ENCODE measurements around the gene ZNF711.
A peak's percentile ranks its signal among the peaks of the same experiment; 100 is the strongest.

The ZNF711 gene

DNA sequence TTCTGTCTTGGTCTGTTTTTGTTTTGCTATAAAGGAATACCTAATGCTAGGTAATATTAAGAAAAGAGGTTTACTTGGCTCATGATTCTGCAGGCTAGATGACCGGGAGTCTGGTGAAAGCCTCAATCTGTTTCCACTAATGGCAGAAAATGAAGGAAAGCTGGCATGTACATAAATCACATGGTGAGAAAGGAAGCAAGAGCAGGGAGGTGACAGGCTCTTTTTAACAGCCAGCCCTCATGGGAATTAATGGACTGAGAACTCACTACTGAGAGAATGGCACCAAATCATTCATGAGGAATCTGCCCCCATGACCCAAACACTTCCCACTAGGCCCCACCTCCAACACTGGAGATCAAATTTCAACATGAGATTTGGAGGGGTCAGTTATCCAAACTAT is 27.8 kb upstream of the ZNF711 start:
- Histone ChIP-seq H3K36me3 (replicated peaks in 1 of 2; ENCODE audit: control insufficient read depth in 2 of 2, insufficient read depth in 2 of 2, low read length in 2 of 2) (no peaks in the 10 kb centered on the region), H3K14ac (ENCODE audit: low read length) (no peak overlapping the region), H3K9me3 (replicated peaks in 1 of 2; ENCODE audit: control insufficient read depth in 2 of 2, insufficient read depth in 1 of 2, low read depth in 1 of 2, low read length in 2 of 2) (no peaks in the 10 kb centered on the region), H2BK15ac (ENCODE audit: low read length) (no peak overlapping the region), H4K91ac (ENCODE audit: low read depth, low read length, poor library complexity) (no peak overlapping the region), H3K4me2 (ENCODE audit: insufficient read depth, low read length, poor library complexity, severe bottlenecking) (no peak overlapping the region), H3K18ac (ENCODE audit: low read length) (no peak overlapping the region), H3K4me3 (ENCODE audit: low read length in 2 of 2) (no peak overlapping the region), H2BK5ac (ENCODE audit: low read length) (no peak overlapping the region), H4K8ac (ENCODE audit: low read depth, low read length) (no peak overlapping the region), H2AFZ (ENCODE audit: low read length) (no peak overlapping the region), H2BK12ac (ENCODE audit: low read length) (no peak overlapping the region), H2BK120ac (ENCODE audit: low read depth, low read length) (no peak overlapping the region), H3K4ac (ENCODE audit: low read length) (no peak overlapping the region), H3K79me1 (ENCODE audit: low read depth, low read length) (no peaks in the 10 kb centered on the region), H3K27ac (replicated peaks; ENCODE audit: low read length) (no peak overlapping the region), H3K27me3 (ENCODE audit: control insufficient read depth in 3 of 3, insufficient read depth in 3 of 3, low read depth in 1 of 3, low read length in 3 of 3) (no peaks in the 10 kb centered on the region), H3K9ac (ENCODE audit: low read depth, low read length, poor library complexity) (no peak overlapping the region), H2AK5ac (ENCODE audit: low read depth, low read length) (no peak overlapping the region), H3K23ac (ENCODE audit: low read depth, low read length, poor library complexity) (no peak overlapping the region), H3K4me1 (ENCODE audit: control insufficient read depth in 2 of 2, insufficient read depth in 1 of 2, low read depth in 1 of 2, low read length in 2 of 2) (no peaks in the 10 kb centered on the region)
- DNase-seq (ENCODE audit: low spot score): no peak
- WGBS, 2 donors (ENCODE audit: extremely low coverage in 2 of 2, insufficient read length in 2 of 2, insufficient replicate concordance in 1 of 2): no CpG with 5 or more reads among the region's 1 CpG

DNA sequence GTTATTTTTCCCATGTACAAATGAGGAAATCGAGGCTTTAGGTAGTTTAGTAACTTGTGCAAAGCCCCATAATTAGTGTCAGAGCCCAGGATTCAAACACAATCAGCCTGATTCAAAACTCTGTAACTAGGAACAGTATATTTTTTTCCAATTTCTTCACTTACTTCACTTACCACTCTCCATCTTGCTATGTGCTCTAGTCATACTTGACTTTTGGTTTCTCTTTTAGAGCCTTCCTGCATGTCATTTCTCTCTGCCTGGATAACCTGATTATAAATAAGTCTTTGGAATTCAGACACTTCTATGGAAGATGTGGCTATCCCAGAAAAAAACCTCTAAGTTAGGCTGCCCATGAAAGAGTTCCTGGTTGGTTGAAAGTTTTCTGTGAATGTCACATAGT is 22.4 kb upstream of the ZNF711 start:
- no peak overlapping the region for H2AK5ac ChIP-seq (ENCODE audit: low read depth, low read length)
- no peak overlapping the region for H2BK120ac ChIP-seq (ENCODE audit: low read depth, low read length)
- H3K79me1 ChIP-seq (ENCODE audit: low read depth, low read length): no peaks in the 10 kb centered on the region
- no peak overlapping the region for H3K9ac ChIP-seq (ENCODE audit: low read depth, low read length, poor library complexity)
- no peak overlapping the region for H3K27ac ChIP-seq (replicated peaks; ENCODE audit: low read length)
- no peak for DNase-seq (ENCODE audit: low spot score)
- no peak overlapping the region for H4K91ac ChIP-seq (ENCODE audit: low read depth, low read length, poor library complexity)
- no peak overlapping the region for H3K18ac ChIP-seq (ENCODE audit: low read length)
- H3K27me3 ChIP-seq (ENCODE audit: control insufficient read depth in 3 of 3, insufficient read depth in 3 of 3, low read depth in 1 of 3, low read length in 3 of 3): no peaks in the 10 kb centered on the region
- H4K8ac ChIP-seq (ENCODE audit: low read depth, low read length): no peak overlapping the region
- no peak overlapping the region for H3K14ac ChIP-seq (ENCODE audit: low read length)
- no peaks in the 10 kb centered on the region for H3K36me3 ChIP-seq (replicated peaks in 1 of 2; ENCODE audit: control insufficient read depth in 2 of 2, insufficient read depth in 2 of 2, low read length in 2 of 2)
- no peaks in the 10 kb centered on the region for H3K4me1 ChIP-seq (ENCODE audit: control insufficient read depth in 2 of 2, insufficient read depth in 1 of 2, low read depth in 1 of 2, low read length in 2 of 2)
- no peak overlapping the region for H2BK5ac ChIP-seq (ENCODE audit: low read length)
- H3K4ac ChIP-seq (ENCODE audit: low read length): no peak overlapping the region
- no peaks in the 10 kb centered on the region for H3K9me3 ChIP-seq (replicated peaks in 1 of 2; ENCODE audit: control insufficient read depth in 2 of 2, insufficient read depth in 1 of 2, low read depth in 1 of 2, low read length in 2 of 2)
- no peak overlapping the region for H3K23ac ChIP-seq (ENCODE audit: low read depth, low read length, poor library complexity)
- H3K4me2 ChIP-seq (ENCODE audit: insufficient read depth, low read length, poor library complexity, severe bottlenecking): no peak overlapping the region
- no peak overlapping the region for H2BK15ac ChIP-seq (ENCODE audit: low read length)
- no peak overlapping the region for H2AFZ ChIP-seq (ENCODE audit: low read length)
- H3K4me3 ChIP-seq (ENCODE audit: low read length in 2 of 2): no peak overlapping the region
- no peak overlapping the region for H2BK12ac ChIP-seq (ENCODE audit: low read length)
- no CpG with 5 or more reads among the region's 1 CpG for WGBS, 2 donors (ENCODE audit: extremely low coverage in 2 of 2, insufficient read length in 2 of 2, insufficient replicate concordance in 1 of 2)

DNA sequence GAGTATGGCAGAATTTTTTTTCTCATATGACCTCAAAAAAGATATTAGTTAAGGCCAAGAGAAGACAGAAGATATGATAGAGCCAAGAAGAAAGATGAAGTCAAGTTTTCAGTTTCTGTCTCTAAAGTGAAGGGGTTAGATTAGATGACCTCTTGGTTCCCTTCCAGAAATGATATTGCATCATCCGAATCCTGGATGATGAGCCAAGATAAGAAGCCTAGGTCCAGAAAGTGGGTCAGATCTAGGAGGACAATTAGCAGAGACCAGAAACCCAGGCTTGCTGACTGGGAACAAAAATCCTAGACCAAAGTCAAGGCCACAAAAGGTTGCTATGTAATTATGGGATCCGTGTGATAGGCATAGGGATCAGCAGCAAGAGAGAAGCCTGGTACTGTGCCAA is 20.4 kb upstream of the ZNF711 start:
- Histone ChIP-seq H2BK15ac (ENCODE audit: low read length) (no peak overlapping the region), H2AK5ac (ENCODE audit: low read depth, low read length) (no peak overlapping the region), H2AFZ (ENCODE audit: low read length) (no peak overlapping the region), H3K4ac (ENCODE audit: low read length) (no peak overlapping the region), H4K91ac (ENCODE audit: low read depth, low read length, poor library complexity) (no peak overlapping the region), H3K4me3 (ENCODE audit: low read length in 2 of 2) (no peak overlapping the region), H3K9ac (ENCODE audit: low read depth, low read length, poor library complexity) (no peak overlapping the region), H3K23ac (ENCODE audit: low read depth, low read length, poor library complexity) (no peak overlapping the region), H3K4me1 (ENCODE audit: control insufficient read depth in 2 of 2, insufficient read depth in 1 of 2, low read depth in 1 of 2, low read length in 2 of 2) (no peaks in the 10 kb centered on the region), H3K27me3 (ENCODE audit: control insufficient read depth in 3 of 3, insufficient read depth in 3 of 3, low read depth in 1 of 3, low read length in 3 of 3) (no peaks in the 10 kb centered on the region), H2BK12ac (ENCODE audit: low read length) (no peak overlapping the region), H4K8ac (ENCODE audit: low read depth, low read length) (no peak overlapping the region), H3K36me3 (replicated peaks in 1 of 2; ENCODE audit: control insufficient read depth in 2 of 2, insufficient read depth in 2 of 2, low read length in 2 of 2) (no peaks in the 10 kb centered on the region), H2BK5ac (ENCODE audit: low read length) (no peak overlapping the region), H3K9me3 (replicated peaks in 1 of 2; ENCODE audit: control insufficient read depth in 2 of 2, insufficient read depth in 1 of 2, low read depth in 1 of 2, low read length in 2 of 2) (no peaks in the 10 kb centered on the region), H3K27ac (replicated peaks; ENCODE audit: low read length) (no peak overlapping the region), H3K4me2 (ENCODE audit: insufficient read depth, low read length, poor library complexity, severe bottlenecking) (no peak overlapping the region), H3K79me1 (ENCODE audit: low read depth, low read length) (no peaks in the 10 kb centered on the region), H3K18ac (ENCODE audit: low read length) (no peak overlapping the region), H2BK120ac (ENCODE audit: low read depth, low read length) (no peak overlapping the region), H3K14ac (ENCODE audit: low read length) (no peak overlapping the region)
- no peak for DNase-seq (ENCODE audit: low spot score)
- no CpG with 5 or more reads among the region's 2 CpGs for WGBS, 2 donors (ENCODE audit: extremely low coverage in 2 of 2, insufficient read length in 2 of 2, insufficient replicate concordance in 1 of 2)

DNA sequence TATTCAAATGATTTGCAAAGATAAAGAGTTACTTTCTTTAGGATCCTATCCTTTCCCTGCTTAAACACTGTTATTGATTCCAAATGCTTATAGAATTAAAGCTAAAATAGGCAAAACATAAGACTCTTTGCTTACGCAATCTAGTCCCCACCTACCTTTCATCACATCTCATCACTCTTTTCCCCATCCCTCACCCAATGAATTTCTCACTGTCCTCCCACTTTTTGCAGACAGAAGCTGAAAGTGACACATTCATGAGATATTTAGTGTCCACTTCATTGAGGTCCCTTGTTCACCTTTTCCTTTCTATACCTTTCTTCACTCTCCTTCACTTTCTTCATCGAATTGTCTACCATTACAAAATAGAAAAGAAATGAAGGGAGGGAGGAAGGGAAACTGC is 636 bp upstream of the ZNF711 start:
- Histone ChIP-seq H3K23ac (ENCODE audit: low read depth, low read length, poor library complexity) (no peak overlapping the region), H3K36me3 (replicated peaks in 1 of 2; ENCODE audit: control insufficient read depth in 2 of 2, insufficient read depth in 2 of 2, low read length in 2 of 2) (peaks cover 0 to 13% of the 10 kb centered on the region in 2 donors), H2BK5ac (ENCODE audit: low read length) (no peak overlapping the region), H3K9me3 (replicated peaks in 1 of 2; ENCODE audit: control insufficient read depth in 2 of 2, insufficient read depth in 1 of 2, low read depth in 1 of 2, low read length in 2 of 2) (no peaks in the 10 kb centered on the region), H3K9ac (ENCODE audit: low read depth, low read length, poor library complexity) (no peak overlapping the region), H4K8ac (ENCODE audit: low read depth, low read length) (no peak overlapping the region), H3K4me2 (ENCODE audit: insufficient read depth, low read length, poor library complexity, severe bottlenecking) (no peak overlapping the region), H3K4ac (ENCODE audit: low read length) (no peak overlapping the region), H4K91ac (ENCODE audit: low read depth, low read length, poor library complexity) (no peak overlapping the region), H2AFZ (ENCODE audit: low read length) (peak overlapping the region; percentile 74), H3K4me1 (ENCODE audit: control insufficient read depth in 2 of 2, insufficient read depth in 1 of 2, low read depth in 1 of 2, low read length in 2 of 2) (no peaks in the 10 kb centered on the region), H2BK120ac (ENCODE audit: low read depth, low read length) (no peak overlapping the region), H3K79me1 (ENCODE audit: low read depth, low read length) (no peaks in the 10 kb centered on the region), H3K14ac (ENCODE audit: low read length) (no peak overlapping the region), H3K27ac (replicated peaks; ENCODE audit: low read length) (no peak overlapping the region), H2AK5ac (ENCODE audit: low read depth, low read length) (no peak overlapping the region), H3K18ac (ENCODE audit: low read length) (no peak overlapping the region), H2BK15ac (ENCODE audit: low read length) (no peak overlapping the region), H3K27me3 (ENCODE audit: control insufficient read depth in 3 of 3, insufficient read depth in 3 of 3, low read depth in 1 of 3, low read length in 3 of 3) (no peaks in the 10 kb centered on the region), H2BK12ac (ENCODE audit: low read length) (no peak overlapping the region), H3K4me3 (ENCODE audit: low read length in 2 of 2) (peak overlapping the region in 1 of 2 donors; percentile 71)
- DNase-seq (ENCODE audit: low spot score): no peak
- 100% methylated on average over 1 of the region's 2 CpGs; no CpG with 5 or more reads in 1 of the 2 donors for WGBS, 2 donors (ENCODE audit: extremely low coverage in 2 of 2, insufficient read length in 2 of 2, insufficient replicate concordance in 1 of 2)

All from neuronal stem cell (in vitro differentiated cells).